SJCRH30 (cell line): ENCODE data around the gene ST6GALNAC6. TPM values are rescaled to one million over a fixed set of nuclear protein-coding genes. Genes with fewer than 3 reads are reported as not detected.
A peak's percentile ranks its signal among the peaks of the same experiment; 100 is the strongest.

Experiments used
- DNase-seq, 2 experiments: peaks; one replicate each; pipeline ENCODE4 v3.0.0-alpha.2; 2015 to 2020
- H3K27ac ChIP-seq: fragments of 250-450 bp; sonication (Bioruptor Pico); 2 replicates; pipeline ENCODE4 v1.5.1; 2020; ENCODE audit warnings: mild to moderate bottlenecking, moderate library complexity
- H3K27me3 ChIP-seq: fragments of 250-450 bp; sonication (Bioruptor Pico); 2 replicates; pipeline ENCODE4 v1.5.1; 2020; ENCODE audit warnings: mild to moderate bottlenecking, moderate library complexity
- H3K36me3 ChIP-seq: fragments of 250-450 bp; sonication (Bioruptor Pico); 2 replicates; pipeline ENCODE4 v1.5.1; 2020; ENCODE audit warnings: mild to moderate bottlenecking, moderate library complexity
- H3K4me1 ChIP-seq: fragments of 250-450 bp; sonication (Bioruptor Pico); 2 replicates; pipeline ENCODE4 v1.5.1; 2020; ENCODE audit warnings: mild to moderate bottlenecking, moderate library complexity
- H3K4me3 ChIP-seq: fragments of 250-450 bp; sonication (Bioruptor Pico); 2 replicates; pipeline ENCODE4 v1.5.1; 2020; ENCODE audit warnings: mild to moderate bottlenecking, moderate library complexity
- H3K9me3 ChIP-seq: fragments of 250-450 bp; sonication (Bioruptor Pico); replicated peaks from 2 replicates; pipeline ENCODE4 v1.5.1; 2020; ENCODE audit warnings: mild to moderate bottlenecking, moderate library complexity
- total RNA-seq: library from RNA; depleted of rRNA; stranded (reverse); fragments of >200 nt; shearing (Covaris generic); gene quantifications from 2 replicates; pipeline ENCODE4 v1.2.3, GENCODE V29; 2014

The ST6GALNAC6 gene
- total RNA-seq, 1 experiment from 2014 or later: 59.9 TPM

- Histone ChIP-seq H3K4me1 (peaks cover 25% of the 10 kb centered on the region), H3K27me3 (no peaks in the 10 kb centered on the region), H3K9me3 (0 out of 2 replicates have a peak, but pooled peaks cover 4% of the 10 kb centered on the region), H3K36me3 (peaks cover 35% of the 10 kb centered on the region), H3K27ac (peak overlapping the region; percentile 83), H3K4me3 (peak overlapping the region; percentile 100)
- DNase-seq: peak; percentile 70 to 77
Measured at GRCh38 chr9:127898433-127899127, 823 bp downstream of the ST6GALNAC6 start.

- 0 out of 2 replicates have a peak, but pooled peaks cover 4% of the 10 kb centered on the region for H3K9me3 ChIP-seq
- peaks cover 48% of the 10 kb centered on the region for H3K36me3 ChIP-seq
- no peak overlapping the region for H3K4me3 ChIP-seq
- H3K4me1 ChIP-seq: peaks cover 19% of the 10 kb centered on the region
- no peaks in the 10 kb centered on the region for H3K27me3 ChIP-seq
- DNase-seq: peak; percentile 92 to 94
- H3K27ac ChIP-seq: no peak overlapping the region; the same call in 1 of the 2 replicates
Measured at GRCh38 chr9:127897193-127897692, 2.2 kb downstream of the ST6GALNAC6 start.

GRCh38 chr9:127896395-127897192 lies 2.8 kb downstream of the ST6GALNAC6 start:
- H3K36me3 ChIP-seq: peaks cover 50% of the 10 kb centered on the region
- no peak overlapping the region for H3K27ac ChIP-seq
- no peak for DNase-seq
- H3K27me3 ChIP-seq: no peaks in the 10 kb centered on the region
- no peak overlapping the region for H3K4me3 ChIP-seq
- 0 out of 2 replicates have a peak, but pooled peaks cover 4% of the 10 kb centered on the region for H3K9me3 ChIP-seq
- H3K4me1 ChIP-seq: peaks cover 19% of the 10 kb centered on the region

- Histone ChIP-seq H3K4me3 (no peak overlapping the region), H3K4me1 (peaks cover 16% of the 10 kb centered on the region), H3K27ac (no peak overlapping the region), H3K36me3 (peaks cover 53% of the 10 kb centered on the region), H3K27me3 (no peaks in the 10 kb centered on the region), H3K9me3 (0 out of 2 replicates have a peak, but pooled peaks cover 4% of the 10 kb centered on the region)
- DNase-seq: no peak
Measured at GRCh38 chr9:127895811-127896210, 3.6 kb downstream of the ST6GALNAC6 start.

GRCh38 chr9:127893392-127893791 lies 6.0 kb downstream of the ST6GALNAC6 start:
- Histone ChIP-seq H3K4me3 (no peak overlapping the region), H3K9me3 (0 out of 2 replicates have a peak, but pooled peaks cover 4% of the 10 kb centered on the region), H3K27ac (no peak overlapping the region), H3K4me1 (peaks cover 10% of the 10 kb centered on the region), H3K27me3 (no peaks in the 10 kb centered on the region), H3K36me3 (peaks cover 58% of the 10 kb centered on the region)
- no peak for DNase-seq

- H3K9me3 ChIP-seq: 0 out of 2 replicates have a peak, but pooled peaks cover 4% of the 10 kb centered on the region
- no peak overlapping the region for H3K4me3 ChIP-seq
- H3K36me3 ChIP-seq: peaks cover 58% of the 10 kb centered on the region
- H3K27ac ChIP-seq: no peak overlapping the region
- no peak for DNase-seq
- peaks cover 7% of the 10 kb centered on the region for H3K4me1 ChIP-seq
- H3K27me3 ChIP-seq: no peaks in the 10 kb centered on the region
Measured at GRCh38 chr9:127892831-127893230, 6.6 kb downstream of the ST6GALNAC6 start.

GRCh38 chr9:127890053-127890452 lies 9.3 kb downstream of the ST6GALNAC6 start:
- H3K36me3 ChIP-seq: peaks cover 51% of the 10 kb centered on the region

GRCh38 chr9:127887792-127888191 lies 11.6 kb downstream of the ST6GALNAC6 start:
- DNase-seq: no peak
- peaks cover 12% of the 10 kb centered on the region; the same call in 1 of the 2 replicates for H3K4me1 ChIP-seq
- no peak overlapping the region for H3K27ac ChIP-seq
- peaks cover 28% of the 10 kb centered on the region for H3K36me3 ChIP-seq
- H3K27me3 ChIP-seq: no peaks in the 10 kb centered on the region
- no peaks in the 10 kb centered on the region for H3K9me3 ChIP-seq
- no peak overlapping the region for H3K4me3 ChIP-seq

More at GRCh38 chr9:127890053-127890452, 9.3 kb downstream of the ST6GALNAC6 start:
- Histone ChIP-seq H3K9me3 (0 out of 2 replicates have a peak, but pooled peaks cover 4% of the 10 kb centered on the region), H3K4me3 (no peak overlapping the region), H3K27ac (no peak overlapping the region), H3K4me1 (peaks cover 1% of the 10 kb centered on the region; the same call in 1 of the 2 replicates), H3K27me3 (no peaks in the 10 kb centered on the region)
- DNase-seq: no peak

GRCh38 chr9:127886401-127886972 lies 12.9 kb downstream of the ST6GALNAC6 start:
- no peak overlapping the region for H3K27ac ChIP-seq
- H3K4me1 ChIP-seq: peaks cover 15% of the 10 kb centered on the region; the same call in 1 of the 2 replicates
- peak; percentile 50 to 58 for DNase-seq
- no peaks in the 10 kb centered on the region for H3K27me3 ChIP-seq
- H3K36me3 ChIP-seq: peaks cover 21% of the 10 kb centered on the region
- no peak overlapping the region for H3K4me3 ChIP-seq
- no peaks in the 10 kb centered on the region for H3K9me3 ChIP-seq

- Histone ChIP-seq H3K27me3 (no peaks in the 10 kb centered on the region), H3K27ac (no peak overlapping the region), H3K4me3 (no peak overlapping the region), H3K36me3 (peaks cover 19% of the 10 kb centered on the region), H3K4me1 (peaks cover 15% of the 10 kb centered on the region; the same call in 1 of the 2 replicates), H3K9me3 (no peaks in the 10 kb centered on the region)
- DNase-seq: no peak
Measured at GRCh38 chr9:127885508-127886281, 13.7 kb downstream of the ST6GALNAC6 start.

- no peak for DNase-seq
- no peaks in the 10 kb centered on the region for H3K27me3 ChIP-seq
- H3K36me3 ChIP-seq: peaks cover 19% of the 10 kb centered on the region
- H3K4me1 ChIP-seq: peaks cover 15% of the 10 kb centered on the region; the same call in 1 of the 2 replicates
- H3K9me3 ChIP-seq: no peaks in the 10 kb centered on the region
- H3K27ac ChIP-seq: no peak overlapping the region
- no peak overlapping the region for H3K4me3 ChIP-seq
Measured at GRCh38 chr9:127884976-127885490, 14.4 kb downstream of the ST6GALNAC6 start.

- DNase-seq: peak; percentile 60 to 67
- no peaks in the 10 kb centered on the region for H3K9me3 ChIP-seq
- peaks cover 19% of the 10 kb centered on the region for H3K36me3 ChIP-seq
- no peak overlapping the region for H3K27ac ChIP-seq
- H3K27me3 ChIP-seq: no peaks in the 10 kb centered on the region
- H3K4me3 ChIP-seq: no peak overlapping the region
- H3K4me1 ChIP-seq: peaks cover 15% of the 10 kb centered on the region; the same call in 1 of the 2 replicates
Measured at GRCh38 chr9:127884427-127884911, 14.9 kb downstream of the ST6GALNAC6 start.

- H3K4me3 ChIP-seq: no peak overlapping the region
- H3K4me1 ChIP-seq: peaks cover 15% of the 10 kb centered on the region; the same call in 1 of the 2 replicates
- DNase-seq: no peak
- H3K27ac ChIP-seq: no peak overlapping the region
- no peaks in the 10 kb centered on the region for H3K9me3 ChIP-seq
- no peaks in the 10 kb centered on the region for H3K27me3 ChIP-seq
- H3K36me3 ChIP-seq: peaks cover 19% of the 10 kb centered on the region
Measured at GRCh38 chr9:127883959-127884358, 15.4 kb downstream of the ST6GALNAC6 start.
